Fibroblast of skin of left quadriceps (primary cell): ENCODE data around the gene PNCK.
"Not testable (repeated sequence)": the region's sequence is repeated elsewhere in the genome, so short reads cannot be mapped to it uniquely, and the experiment has no call there.

Source experiments
- DNase-seq, 2 experiments: peaks; one replicate each; pipeline ENCODE4 v3.0.0-alpha.2; 2013; ENCODE audit warnings: low read depth in 2 of 2

The PNCK gene

DNA sequence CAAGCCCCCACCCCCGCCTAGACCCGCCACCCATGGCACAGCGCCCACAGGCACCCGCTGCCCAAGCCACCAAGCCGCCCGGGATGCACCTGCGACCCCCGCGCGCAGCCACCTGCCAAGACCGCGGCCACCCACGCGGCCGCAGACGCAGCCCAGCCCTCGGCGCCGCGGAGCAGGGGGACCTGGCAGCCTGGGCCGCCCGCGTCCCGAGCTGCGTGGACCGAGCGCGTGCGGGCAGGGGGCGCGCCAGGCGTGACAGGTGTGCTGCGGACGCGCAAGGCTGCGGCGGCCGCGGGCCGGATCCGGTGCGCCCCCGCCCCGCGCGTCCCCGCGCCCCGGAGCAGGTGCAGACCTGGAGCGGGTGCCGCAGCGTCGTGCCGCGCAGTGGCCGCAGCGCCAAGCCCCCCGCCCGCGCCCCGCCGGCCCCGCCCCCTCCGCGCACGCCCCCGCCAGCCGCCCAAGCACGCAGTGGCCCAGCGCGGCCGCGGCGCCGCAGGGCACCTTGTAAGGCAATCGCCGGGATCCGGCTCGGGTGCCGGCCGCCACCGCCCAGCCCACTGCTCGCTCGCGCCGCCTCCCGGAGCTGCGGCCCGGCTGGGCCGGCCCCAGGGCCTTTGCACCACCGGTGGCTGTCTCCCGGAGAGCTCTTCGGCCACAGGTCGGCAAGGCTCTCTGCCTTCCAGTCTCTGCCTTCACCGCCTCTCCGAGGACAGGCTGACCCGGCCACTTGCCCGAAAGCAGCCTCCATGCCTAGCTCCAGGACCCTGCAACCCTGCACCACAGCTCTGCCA lies at the start of gene PNCK:
Gene PNCK (minus strand): TSS at position 386 of the 791 bp plus-strand sequence. CDS start 737 bp downstream, outside the sequence.
- no peak for DNase-seq

- DNase-seq = no peak
These were observed 49.2 kb upstream of the PNCK start for GRCh38 chrX:153722704-153723350.

- no peak for DNase-seq
These were observed 46.1 kb upstream of the PNCK start for GRCh38 chrX:153719701-153720100.

- no peak for DNase-seq
These were observed 45.6 kb upstream of the PNCK start for GRCh38 chrX:153719238-153719637.

DNA sequence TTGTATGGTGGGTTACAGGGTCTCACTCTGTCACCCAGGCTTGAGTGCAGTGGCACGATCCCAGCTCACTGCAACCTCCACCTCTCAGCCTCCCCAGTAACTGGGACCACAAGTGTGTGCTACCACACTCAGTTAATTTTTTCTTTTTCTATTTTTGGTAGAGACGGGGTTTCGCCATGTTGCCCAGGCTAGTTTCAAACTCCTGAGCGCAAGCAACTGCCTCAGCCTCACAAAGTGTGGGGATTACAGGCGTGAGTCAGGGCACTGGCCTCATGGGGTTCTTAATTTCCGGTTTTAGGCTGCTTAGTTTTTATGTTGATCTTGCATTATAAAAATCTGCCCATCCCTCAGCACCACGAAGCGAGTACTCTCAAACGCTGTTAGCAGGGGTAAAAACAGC lies 43.8 kb upstream of the PNCK start:
- DNase-seq = no peak

DNA sequence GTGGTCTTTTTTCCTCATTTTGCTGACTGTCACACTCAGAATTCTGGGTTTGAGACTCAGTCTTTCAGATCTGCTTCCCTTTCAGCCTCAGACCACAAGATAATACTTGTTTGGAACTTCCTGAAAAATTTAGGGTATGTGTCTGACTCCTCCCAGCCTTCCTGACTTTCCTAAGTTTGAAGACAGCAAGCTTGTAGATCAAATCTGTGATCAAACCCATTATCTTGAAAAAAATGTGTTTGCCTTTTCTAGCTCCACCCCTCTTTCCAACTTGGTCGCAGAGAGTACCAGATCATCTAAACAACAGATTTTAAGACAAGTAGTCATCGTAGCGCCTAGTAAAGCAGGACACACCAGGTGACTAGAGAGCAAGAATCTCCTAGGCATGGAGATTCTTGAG lies 40.6 kb upstream of the PNCK start:
- DNase-seq = no peak

DNA sequence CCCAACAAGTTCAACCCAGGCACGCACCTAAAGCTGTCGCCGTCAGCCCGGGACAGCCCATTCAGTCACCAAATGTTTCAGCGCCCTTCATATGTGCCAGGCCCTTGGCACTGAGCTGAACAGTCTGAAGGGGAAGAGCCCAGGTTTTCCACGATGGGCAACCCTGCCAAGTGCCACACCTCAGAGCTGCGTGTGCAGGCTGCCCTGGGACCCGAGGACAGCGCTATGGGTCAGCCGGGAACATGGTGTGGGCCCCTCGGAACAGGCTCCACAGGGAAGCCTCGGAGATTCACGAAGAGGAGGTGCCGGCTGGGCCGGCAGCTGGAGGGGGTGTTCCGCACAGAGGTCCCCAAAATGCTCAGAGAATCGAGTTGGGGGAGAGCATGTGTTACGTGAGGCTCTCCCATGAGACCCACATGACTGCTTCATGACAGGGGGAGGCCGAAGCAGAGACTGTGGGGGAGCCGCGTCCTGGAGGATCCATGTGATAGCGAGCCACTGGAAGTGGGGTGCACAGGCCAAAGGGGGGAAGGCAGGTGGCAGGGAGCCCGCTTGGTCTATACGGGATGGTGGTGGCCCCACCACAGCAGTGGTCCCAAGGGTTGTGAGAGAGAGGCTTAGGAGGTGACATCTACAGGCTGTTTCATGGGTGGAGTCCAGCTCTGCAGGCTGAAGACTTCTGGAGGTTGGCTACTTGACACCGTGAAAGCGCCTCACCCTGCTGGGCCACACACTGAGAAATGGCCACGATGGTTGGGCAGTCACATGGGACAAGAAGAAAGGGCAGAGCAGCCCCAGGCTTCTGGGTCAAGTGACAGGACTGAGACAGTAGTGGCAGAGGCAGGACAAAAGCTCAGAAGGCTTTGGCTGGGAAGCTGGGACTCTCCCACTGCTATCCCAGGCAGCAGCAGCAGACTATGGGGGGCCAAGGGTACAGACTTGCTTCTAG lies 36.4 kb upstream of the PNCK start:
- no peak for DNase-seq

DNA sequence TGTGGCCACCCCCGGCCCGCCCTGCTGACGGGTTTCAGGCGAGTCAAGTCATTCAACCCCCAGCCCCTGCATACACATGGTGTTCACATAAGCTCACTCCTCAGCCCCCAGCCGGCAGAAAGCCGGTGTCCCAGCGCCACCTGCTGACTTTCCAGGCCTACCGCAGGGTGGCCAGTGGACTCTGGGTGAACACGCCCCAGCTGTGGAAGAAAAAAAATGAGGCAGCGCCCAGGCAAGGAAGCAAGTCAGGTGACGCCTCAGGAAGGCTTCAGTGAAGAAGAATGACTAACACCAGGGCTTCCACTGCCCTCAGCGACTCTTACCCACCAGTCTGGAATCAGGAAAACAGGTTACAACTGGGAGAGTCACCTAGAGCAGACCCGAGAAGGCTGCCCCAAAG lies 34.8 kb upstream of the PNCK start:
- DNase-seq = peak; percentile 15 to 20

DNA sequence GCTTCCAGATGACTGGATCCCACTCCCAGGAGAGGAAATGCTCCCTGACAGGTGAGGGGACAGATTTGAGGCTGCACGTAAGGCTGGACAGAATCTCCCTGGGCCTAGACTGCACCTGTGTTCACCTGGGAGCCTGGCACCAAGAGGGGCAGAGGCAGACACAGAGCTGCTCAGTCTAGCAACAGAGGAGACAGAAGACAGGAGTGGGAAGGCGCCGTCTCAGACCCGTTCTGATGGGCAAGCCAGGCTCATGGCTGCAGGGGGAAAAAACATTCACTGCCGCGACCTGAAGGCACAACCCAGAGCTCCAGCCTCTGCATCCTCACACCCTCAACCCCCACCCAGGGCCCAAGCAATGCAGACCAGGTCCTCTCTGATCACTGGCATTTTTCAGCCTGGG lies 33.8 kb upstream of the PNCK start:
- DNase-seq = no peak

DNA sequence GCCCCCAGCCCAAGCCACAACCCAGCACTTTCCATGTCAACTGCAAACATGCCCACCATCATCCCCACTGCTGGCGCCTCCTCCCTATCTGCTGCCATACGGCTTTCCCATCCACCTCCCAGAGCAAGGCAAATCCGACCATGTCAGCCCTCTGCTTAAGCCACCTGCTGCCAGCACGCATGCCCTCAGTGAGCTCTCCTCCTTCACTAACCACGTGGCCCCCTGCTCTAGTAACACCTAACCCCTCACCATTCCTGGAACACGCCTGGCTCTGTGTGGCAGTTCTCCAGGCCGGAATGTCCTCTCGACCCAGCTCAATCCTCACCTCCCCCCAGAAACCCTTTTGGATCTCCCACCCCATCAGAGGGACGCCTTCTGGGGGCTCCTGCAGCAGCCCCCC lies 33.2 kb upstream of the PNCK start:
- DNase-seq = no peak

DNA sequence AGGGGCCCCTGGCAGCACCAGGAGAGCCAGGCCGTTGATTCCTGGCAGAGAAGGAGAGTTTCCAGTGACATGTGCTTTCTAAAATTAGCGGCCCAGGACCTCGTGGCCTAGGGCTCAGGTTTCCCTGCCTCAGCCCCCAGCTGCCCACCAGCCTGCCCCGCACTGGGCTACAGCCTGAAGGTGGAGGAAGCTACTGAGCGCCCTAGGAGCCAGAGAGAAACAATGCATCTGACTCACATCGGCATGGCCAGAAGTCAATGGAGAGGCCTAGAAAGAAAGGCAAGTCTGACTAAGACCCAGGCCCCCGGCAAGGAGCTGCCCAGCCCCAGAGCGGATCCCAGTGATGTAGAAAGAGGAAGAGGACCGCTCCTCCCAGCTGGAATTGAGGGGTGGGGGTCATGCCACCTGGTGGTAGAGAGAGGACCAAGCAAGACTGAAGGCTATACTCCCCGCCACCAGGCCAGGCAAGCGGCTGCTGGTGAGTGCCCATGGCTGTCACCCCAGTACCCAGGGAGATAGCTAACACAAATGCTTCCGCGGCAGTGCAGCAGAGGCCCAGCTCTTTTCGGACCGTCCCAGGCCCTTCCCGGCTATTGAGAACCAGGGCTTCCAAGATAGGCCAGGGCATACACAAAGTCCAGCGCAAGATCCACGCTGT lies 31.9 kb upstream of the PNCK start:
- not testable (repeated sequence) for DNase-seq

DNA sequence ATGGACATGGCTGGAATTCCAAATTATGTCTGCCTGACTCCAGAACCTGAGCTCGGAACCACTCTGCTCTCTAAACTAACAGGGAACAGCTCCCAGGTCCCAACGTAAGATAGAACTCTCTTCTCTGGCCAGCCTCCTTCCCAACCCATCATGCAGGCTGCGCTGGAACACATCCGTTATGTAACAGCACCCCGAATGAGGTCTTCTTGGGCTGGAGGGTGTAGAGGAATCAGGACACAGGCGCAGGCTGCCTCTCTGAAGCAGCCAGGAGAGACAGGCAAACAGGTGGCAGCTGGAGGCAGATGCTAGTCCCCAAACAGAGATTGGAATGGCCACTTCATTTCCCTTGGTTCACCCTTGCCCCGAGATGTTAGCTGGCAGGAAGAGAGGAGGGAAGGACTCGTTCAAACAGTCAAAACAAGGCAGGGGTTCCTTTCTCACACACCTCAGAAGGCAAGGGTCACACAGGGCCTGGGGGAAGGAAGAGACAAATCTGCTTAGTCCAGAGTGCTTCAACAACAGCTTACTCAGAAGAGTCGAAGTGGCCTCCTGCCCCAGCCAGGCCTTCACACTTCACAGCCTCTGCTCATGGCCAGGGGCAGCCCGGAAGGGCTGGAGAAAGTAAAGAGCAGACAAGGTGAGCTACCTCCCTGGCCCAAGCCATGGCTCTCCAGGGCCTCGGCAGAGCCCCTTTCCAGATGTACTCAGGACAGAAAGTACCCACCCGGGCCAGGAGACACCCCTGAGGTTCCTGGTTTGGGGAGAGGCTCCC lies 31.2 kb upstream of the PNCK start:
- DNase-seq = not testable (repeated sequence)

GRCh38 chrX:153704021-153704526 lies 30.5 kb upstream of the PNCK start:
- no peak for DNase-seq

DNA sequence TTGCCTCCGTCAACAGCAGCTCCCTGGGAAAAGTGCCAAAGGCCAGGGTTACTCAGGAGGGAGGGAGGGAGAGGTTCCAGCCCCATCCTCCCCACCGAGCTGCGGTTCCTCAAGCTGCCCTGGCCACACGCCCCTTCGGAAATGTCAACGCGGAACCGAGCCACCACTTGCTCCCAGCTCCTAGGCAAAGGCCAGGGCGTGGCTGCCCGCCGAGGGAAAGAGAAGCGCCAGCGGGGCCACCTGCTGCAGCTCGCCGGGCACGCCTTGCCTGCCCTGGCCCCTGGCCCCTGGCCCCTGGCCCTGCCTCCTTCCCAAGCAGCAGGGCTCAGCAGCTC lies 29.4 kb upstream of the PNCK start:
- no peak for DNase-seq

- DNase-seq = no peak
These were observed 28.9 kb upstream of the PNCK start for GRCh38 chrX:153702336-153703035.

- no peak for DNase-seq
These were observed 28.1 kb upstream of the PNCK start for GRCh38 chrX:153701706-153702105.

DNA sequence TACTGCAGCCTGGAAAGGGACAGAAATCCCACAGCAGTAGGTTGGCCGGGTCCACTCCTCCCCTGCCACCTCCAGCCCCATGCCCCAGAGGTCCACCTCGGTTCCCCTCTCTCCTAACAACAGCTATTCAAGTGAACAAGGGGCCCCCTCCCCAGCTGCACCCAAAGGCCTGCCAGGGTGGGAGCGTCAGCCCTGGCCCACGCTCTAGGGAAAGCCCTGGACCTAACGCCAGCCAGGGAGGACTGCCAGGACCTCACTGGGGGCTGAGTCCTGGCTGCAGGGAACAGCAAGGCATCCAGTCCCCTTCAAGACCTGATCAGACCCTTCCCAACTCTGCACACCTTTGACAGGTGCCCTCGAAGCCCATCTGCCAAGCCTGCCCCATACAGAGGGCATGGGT lies 27.4 kb upstream of the PNCK start:
- DNase-seq = no peak

- no peak for DNase-seq
These were observed 26.8 kb upstream of the PNCK start for GRCh38 chrX:153700376-153700945.

GRCh38 chrX:153699784-153700371 lies 26.3 kb upstream of the PNCK start:
- not testable (repeated sequence) for DNase-seq
